GM23338 (cell line): ENCODE results near the gene FBXO28. TPM values are rescaled to one million over a fixed set of nuclear protein-coding genes. Genes with fewer than 3 reads are reported as not detected.

Experiments
- ATAC-seq: fragments of 200-7000 bp; cut with Tn5 transposase; 3 replicates; pipeline ENCODE4 v1.9.1; 2020
- DNase-seq: peaks from one replicate; pipeline ENCODE4 v3.0.0-alpha.2; 2015; ENCODE audit warnings: low spot score
- H2AFZ ChIP-seq: fragments of 200-600 bp; sonication (generic); 2 replicates; pipeline ENCODE4 v1.8.0; 2016; ENCODE audit warnings: antibody characterized with exemption, mild to moderate bottlenecking, moderate library complexity
- H3F3A ChIP-seq: fragments of 200-600 bp; sonication (generic); replicated peaks from 2 replicates; pipeline ENCODE4 v1.8.0; 2017; ENCODE audit warnings: antibody characterized with exemption, mixed run types, low read depth
- H3K27ac ChIP-seq: fragments of 200-600 bp; sonication (generic); 2 replicates; pipeline ENCODE4 v1.6.1; 2016; ENCODE audit warnings: low read depth
- H3K27me3 ChIP-seq: fragments of 200-600 bp; sonication (generic); 2 replicates; pipeline ENCODE4 v1.8.0; 2016; ENCODE audit warnings: mild to moderate bottlenecking, mixed run types, moderate library complexity; ENCODE audit not compliant: insufficient read depth
- H3K36me3 ChIP-seq: fragments of 200-600 bp; sonication (generic); 2 replicates; pipeline ENCODE4 v1.8.0; 2016; ENCODE audit warnings: mild to moderate bottlenecking; ENCODE audit not compliant: insufficient read depth
- H3K4me1 ChIP-seq: fragments of 200-600 bp; sonication (generic); 2 replicates; pipeline ENCODE4 v1.8.0; 2016; ENCODE audit warnings: mild to moderate bottlenecking, moderate library complexity; ENCODE audit not compliant: insufficient read depth
- H3K4me2 ChIP-seq: fragments of 200-600 bp; sonication (generic); 2 replicates; pipeline ENCODE4 v1.7.1; 2017; ENCODE audit warnings: mixed run types
- H3K4me3 ChIP-seq: fragments of 200-600 bp; sonication (generic); 2 replicates; pipeline ENCODE4 v1.6.1; 2016; ENCODE audit warnings: mixed run types
- H3K79me2 ChIP-seq: fragments of 200-600 bp; sonication (generic); replicated peaks from 2 replicates; pipeline ENCODE4 v1.8.0; 2017; ENCODE audit warnings: mild to moderate bottlenecking; ENCODE audit not compliant: insufficient read depth
- H3K9me2 ChIP-seq: fragments of 200-600 bp; sonication (generic); 2 replicates; pipeline ENCODE4 v1.8.0; 2017; ENCODE audit not compliant: insufficient read depth
- H4K20me1 ChIP-seq: fragments of 200-600 bp; sonication (generic); replicated peaks from 2 replicates; pipeline ENCODE4 v1.8.0; 2017; ENCODE audit warnings: mild to moderate bottlenecking; ENCODE audit not compliant: insufficient read depth
- H3K27ac Mint-ChIP-seq: 2 replicates; pipeline ENCODE4 v1.8.0; 2020; ENCODE audit warnings: inconsistent platforms, mild to moderate bottlenecking, moderate library complexity, mixed read lengths
- H3K27me3 Mint-ChIP-seq: 3 replicates; pipeline ENCODE4 v1.8.0; 2022; ENCODE audit warnings: low read depth, mild to moderate bottlenecking, moderate library complexity, mixed read lengths, inconsistent platforms; ENCODE audit not compliant: insufficient read depth, poor library complexity
- H3K36me3 Mint-ChIP-seq: 3 replicates; pipeline ENCODE4 v1.8.0; 2021; ENCODE audit warnings: low read depth, mild to moderate bottlenecking, inconsistent platforms, moderate library complexity, mixed read lengths
- H3K4me1 Mint-ChIP-seq: 3 replicates; pipeline ENCODE4 v1.8.0; 2020; ENCODE audit warnings: mild to moderate bottlenecking, inconsistent platforms, mixed read lengths
- H3K4me3 Mint-ChIP-seq: 3 replicates; pipeline ENCODE4 v1.8.0; 2021; ENCODE audit warnings: moderate library complexity, mild to moderate bottlenecking, inconsistent platforms, mixed read lengths
- H3K9me3 Mint-ChIP-seq: 3 replicates; pipeline ENCODE4 v1.8.0; 2020; ENCODE audit warnings: moderate library complexity, mild to moderate bottlenecking, inconsistent platforms, mixed read lengths
- CREB1 ChIP-seq: fragments of 250-450 bp; sonication (Bioruptor Pico); IDR thresholded peaks from 2 replicates; pipeline ENCODE4 v1.5.0; 2020; ENCODE audit warnings: low read depth, mild to moderate bottlenecking, moderate library complexity
- CTCF ChIP-seq, 2 experiments: fragments of 200-600 bp in 1 of 2; sonication (generic) in 1 of 2; conservative IDR thresholded peaks; 2 replicates each; pipeline versions ENCODE4 v1.5.1 to v1.6.1; 2016 to 2017; ENCODE audit warnings: antibody characterized with exemption in 2 of 2, low read depth in 2 of 2, mild to moderate bottlenecking in 2 of 2, moderate library complexity in 1 of 2
- EZH2 ChIP-seq: fragments of 200-600 bp; sonication (generic); IDR thresholded peaks from one replicate; pipeline ENCODE4 v1.8.0; 2017; ENCODE audit warnings: antibody characterized with exemption, mild to moderate bottlenecking, low read depth; ENCODE audit not compliant: unreplicated experiment
- JUNB ChIP-seq: IDR thresholded peaks from one replicate; pipeline ENCODE4 v1.6.1; 2016; ENCODE audit warnings: antibody characterized with exemption; ENCODE audit not compliant: unreplicated experiment
- REST ChIP-seq: IDR thresholded peaks from one replicate; pipeline ENCODE4 v1.6.1; 2018; ENCODE audit warnings: antibody characterized with exemption; ENCODE audit not compliant: unreplicated experiment
- STAT1 ChIP-seq: IDR thresholded peaks from one replicate; pipeline ENCODE4 v1.6.1; 2016; ENCODE audit warnings: antibody characterized with exemption; ENCODE audit not compliant: unreplicated experiment
- polyA plus RNA-seq: library from polyadenylated mRNA; unstranded; fragments of >200 nt; fragmentation: Nextera tagmentation; extraction: Ambion mirVana; gene quantifications from 2 replicates; pipeline ENCODE4 v1.2.1, GENCODE V29; 2016
- total RNA-seq: library from RNA; depleted of rRNA; stranded (reverse); fragments of >200 nt; shearing (Covaris generic); gene quantifications from 2 replicates; pipeline ENCODE4 v1.2.3, GENCODE V29; 2014

The FBXO28 gene
- total and polyA plus RNA-seq, 2 experiments from 2014 or later = 16.9 to 45.2 TPM

DNA sequence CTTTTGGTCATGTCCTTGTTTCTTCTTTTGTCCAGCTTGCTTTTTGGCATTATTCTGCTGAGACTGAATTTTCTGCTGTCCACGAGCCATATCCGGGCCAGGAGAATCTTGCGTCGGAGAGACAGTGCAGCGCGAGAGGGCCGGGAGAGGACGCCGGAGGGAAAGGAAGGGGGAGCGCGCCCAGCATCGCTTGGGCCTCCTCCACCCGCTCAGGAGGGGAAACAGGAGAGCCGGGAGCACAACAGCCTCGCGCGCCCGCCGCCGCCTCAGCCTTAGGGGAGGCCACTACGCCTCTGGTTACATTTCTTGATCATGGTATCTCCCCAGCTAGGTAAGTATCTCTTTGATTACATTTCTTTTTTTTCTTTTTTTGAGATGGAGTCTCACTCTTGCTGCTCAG is 61.7 kb downstream of the FBXO28 start:
- DNase-seq (peak; percentile 85), ATAC-seq (peak; percentile 99)
- no peaks in the 10 kb centered on the region for H3K9me2 ChIP-seq
- H3K27ac ChIP-seq = no peak overlapping the region
- no peaks in the 10 kb centered on the region for H3K36me3 ChIP-seq
- Mint-ChIP-seq H3K36me3 (peaks cover 5% of the 10 kb centered on the region), H3K27ac (no peak overlapping the region), H3K4me3 (peak overlapping the region; percentile 45), H3K27me3 (peaks cover 13% of the 10 kb centered on the region), H3K4me1 (peaks cover 5% of the 10 kb centered on the region; the same call in 2 of the 3 replicates), H3K9me3 (peaks cover 7% of the 10 kb centered on the region)
- H3K4me3 ChIP-seq = peak overlapping the region; percentile 39; the same call in 1 of the 2 replicates
- peak overlapping the region; percentile 70 for H3K4me2 ChIP-seq
- TF ChIP-seq CTCF (conservative IDR thresholded peaks at IDR 0.05; ENCODE audit: low read depth in 2 of 2) (peak in 1 of 2 experiments; percentile 38; a peak in 2 of 4 replicates), JUNB (no peak), EZH2 (no peak), STAT1 (no peak), CREB1 (CRISPR knock-in tag) (no peak)
- no peaks in the 10 kb centered on the region for H3K27me3 ChIP-seq
- no peaks in the 10 kb centered on the region for H3F3A ChIP-seq
- peak overlapping the region; percentile 98 for H2AFZ ChIP-seq
- no peaks in the 10 kb centered on the region for H4K20me1 ChIP-seq
- peaks cover 8% of the 10 kb centered on the region; the same call in 1 of the 2 replicates for H3K4me1 ChIP-seq
- H3K79me2 ChIP-seq = no peaks in the 10 kb centered on the region

DNA sequence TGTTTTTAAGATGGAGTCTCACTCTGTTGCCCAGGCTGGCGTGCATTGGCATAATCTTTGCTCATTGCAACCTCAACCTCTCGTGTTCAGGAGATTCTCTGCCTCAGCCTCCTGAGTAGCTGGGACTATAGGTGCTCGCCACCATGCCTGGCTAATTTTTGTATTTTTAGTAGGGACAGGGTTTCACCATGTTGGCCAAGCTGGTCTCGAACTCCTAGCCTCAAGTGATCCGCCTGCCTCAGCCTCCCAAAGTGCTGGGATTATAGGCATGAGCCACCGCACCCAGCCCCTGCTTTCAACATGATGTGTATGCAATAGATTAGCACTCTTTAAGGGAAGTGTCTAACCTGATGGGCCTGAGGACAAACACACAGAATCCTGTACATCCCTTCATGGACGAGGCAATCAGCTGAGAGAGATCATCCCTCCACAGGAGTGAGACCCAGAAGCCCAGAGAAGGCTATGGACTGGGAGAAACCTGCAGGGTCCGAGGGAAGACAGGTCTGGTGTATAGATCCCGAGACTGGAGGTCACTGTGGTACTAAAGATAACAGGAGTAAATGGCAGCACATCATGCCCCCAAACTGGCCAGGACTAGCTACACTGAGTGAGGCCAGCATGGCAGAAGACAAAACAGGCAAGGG is 63.6 kb downstream of the FBXO28 start:
- H3K27ac ChIP-seq = no peak overlapping the region
- H3K4me2 ChIP-seq = no peak overlapping the region
- Mint-ChIP-seq H3K36me3 (no peaks in the 10 kb centered on the region), H3K27me3 (peaks cover 8% of the 10 kb centered on the region), H3K9me3 (no peaks in the 10 kb centered on the region), H3K4me3 (no peak overlapping the region), H3K4me1 (peaks cover 14% of the 10 kb centered on the region), H3K27ac (no peak overlapping the region)
- no peaks in the 10 kb centered on the region for H3K79me2 ChIP-seq
- no peaks in the 10 kb centered on the region for H3K27me3 ChIP-seq
- H3F3A ChIP-seq = peaks cover 9% of the 10 kb centered on the region
- H3K9me2 ChIP-seq = no peaks in the 10 kb centered on the region
- no peaks in the 10 kb centered on the region for H4K20me1 ChIP-seq
- TF ChIP-seq CTCF (conservative IDR thresholded peaks at IDR 0.05; ENCODE audit: low read depth in 2 of 2) = no peak
- TF ChIP-seq CREB1 (CRISPR knock-in tag) = no peak
- no peak for TF ChIP-seq REST
- ATAC-seq = no peak
- no peak overlapping the region for H2AFZ ChIP-seq
- H3K4me3 ChIP-seq = no peak overlapping the region
- H3K36me3 ChIP-seq = no peaks in the 10 kb centered on the region
- no peak for DNase-seq
- H3K4me1 ChIP-seq = peaks cover 10% of the 10 kb centered on the region; the same call in 1 of the 2 replicates
